Epithelial cell of prostate (primary cell): ENCODE results near the gene TUB.
A peak's percentile ranks its signal among the peaks of the same experiment; 100 is the strongest.

ENCODE experiments used
- DNase-seq: peaks from one replicate; pipeline ENCODE4 v3.0.0-alpha.2; 2011; ENCODE audit warnings: low read depth, low spot score
- H3K27ac ChIP-seq: fragments of 450-650 bp; 2 replicates; pipeline ENCODE4 v1.5.1; 2017; ENCODE audit warnings: mild to moderate bottlenecking

TUB gene

DNA sequence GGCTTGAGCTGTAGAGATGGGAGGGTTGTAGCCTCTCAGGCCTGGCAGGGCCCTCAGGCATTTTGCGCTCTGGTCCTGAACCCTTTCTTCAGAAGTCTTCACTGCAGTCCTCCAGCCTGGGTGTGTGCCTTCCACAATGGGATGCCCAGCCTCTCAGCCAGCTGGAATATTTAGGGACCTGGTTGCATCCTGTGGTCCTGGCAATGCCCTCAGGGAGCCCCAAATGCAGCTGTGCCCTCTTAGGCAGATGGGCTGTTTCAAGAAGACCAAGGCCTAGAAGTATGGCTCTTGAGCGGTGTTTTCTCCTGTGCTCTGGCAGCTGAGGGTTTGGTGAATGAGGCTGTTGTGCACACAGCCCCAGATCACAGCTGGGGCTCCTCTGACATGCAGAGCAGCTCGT lies 6.7 kb downstream of the TUB start:
- no peak overlapping the region for H3K27ac ChIP-seq
- no peak for DNase-seq

DNA sequence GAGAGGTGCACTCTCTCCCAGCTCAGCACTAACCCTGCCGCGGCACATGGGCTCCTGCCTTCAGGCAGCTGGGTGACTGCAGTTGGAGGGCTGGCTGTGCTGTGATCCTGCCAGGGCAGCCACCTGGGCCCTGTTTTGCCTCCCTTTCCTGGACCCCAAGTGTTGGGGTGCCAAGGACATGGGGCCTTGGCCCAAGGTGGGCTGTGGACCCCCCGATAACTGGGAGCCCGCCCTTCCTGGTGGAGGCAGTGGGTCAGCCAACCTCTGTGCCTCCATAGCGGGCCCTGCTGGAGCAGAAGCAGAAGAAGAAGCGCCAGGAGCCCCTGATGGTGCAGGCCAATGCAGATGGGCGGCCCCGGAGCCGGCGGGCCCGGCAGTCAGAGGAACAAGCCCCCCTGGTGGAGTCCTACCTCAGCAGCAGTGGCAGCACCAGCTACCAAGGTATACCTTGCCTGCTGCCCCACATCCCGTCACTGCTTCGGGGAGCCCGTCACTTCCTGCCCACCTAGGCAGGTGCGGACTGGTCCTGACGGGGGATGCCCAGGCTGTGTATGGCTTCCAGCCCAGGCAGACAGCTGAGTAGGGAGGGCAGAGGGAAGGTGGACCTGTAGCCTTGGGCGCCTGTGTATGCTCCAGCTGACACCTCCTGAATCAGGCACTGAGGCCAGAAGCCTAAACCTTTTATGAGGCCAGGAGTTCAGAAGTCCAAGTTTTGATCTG lies 8.9 kb downstream of the TUB start:
- DNase-seq = no peak
- no peak overlapping the region for H3K27ac ChIP-seq

DNA sequence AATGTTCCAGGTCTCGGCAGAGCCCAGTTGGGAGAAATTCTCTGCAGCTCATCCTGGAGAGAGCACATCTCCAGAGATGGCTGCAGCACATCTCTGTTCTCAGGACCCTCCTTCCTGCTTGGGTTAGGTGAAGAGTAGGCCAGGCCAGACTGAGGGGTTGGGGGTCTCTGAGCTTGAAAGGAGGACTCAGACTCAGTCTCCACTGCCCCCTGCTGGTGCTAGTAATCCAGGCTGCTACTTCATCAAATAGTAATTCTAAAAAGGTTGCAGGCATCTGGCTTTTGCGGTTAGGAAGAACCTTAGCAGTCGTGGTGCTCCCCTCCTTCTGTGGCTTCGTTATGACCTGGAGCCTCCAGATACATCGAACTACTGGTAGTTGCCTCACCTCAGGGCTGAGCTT lies 9.7 kb downstream of the TUB start:
- no peak for DNase-seq
- no peak overlapping the region for H3K27ac ChIP-seq

DNA sequence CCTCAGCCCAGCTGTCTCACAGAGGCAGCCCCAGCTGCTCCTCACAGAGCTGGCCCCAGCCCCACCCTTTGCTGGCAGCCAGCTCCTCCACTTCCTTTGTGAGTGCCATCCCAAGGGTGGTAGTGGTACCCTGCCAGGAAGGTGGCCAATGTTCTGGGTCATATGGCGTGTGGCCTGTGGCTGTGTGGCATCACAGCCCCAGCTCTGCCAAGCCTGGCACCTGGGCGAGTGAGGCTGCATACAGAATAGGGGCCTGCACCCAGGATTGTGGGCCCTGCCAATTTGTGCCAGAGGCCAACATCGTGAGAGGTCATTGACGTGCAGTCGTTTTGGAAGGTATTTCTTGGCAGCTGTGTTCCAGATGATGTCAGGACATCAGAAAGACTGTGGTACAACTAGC lies 10.7 kb downstream of the TUB start:
- DNase-seq = no peak
- no peak overlapping the region for H3K27ac ChIP-seq

DNA sequence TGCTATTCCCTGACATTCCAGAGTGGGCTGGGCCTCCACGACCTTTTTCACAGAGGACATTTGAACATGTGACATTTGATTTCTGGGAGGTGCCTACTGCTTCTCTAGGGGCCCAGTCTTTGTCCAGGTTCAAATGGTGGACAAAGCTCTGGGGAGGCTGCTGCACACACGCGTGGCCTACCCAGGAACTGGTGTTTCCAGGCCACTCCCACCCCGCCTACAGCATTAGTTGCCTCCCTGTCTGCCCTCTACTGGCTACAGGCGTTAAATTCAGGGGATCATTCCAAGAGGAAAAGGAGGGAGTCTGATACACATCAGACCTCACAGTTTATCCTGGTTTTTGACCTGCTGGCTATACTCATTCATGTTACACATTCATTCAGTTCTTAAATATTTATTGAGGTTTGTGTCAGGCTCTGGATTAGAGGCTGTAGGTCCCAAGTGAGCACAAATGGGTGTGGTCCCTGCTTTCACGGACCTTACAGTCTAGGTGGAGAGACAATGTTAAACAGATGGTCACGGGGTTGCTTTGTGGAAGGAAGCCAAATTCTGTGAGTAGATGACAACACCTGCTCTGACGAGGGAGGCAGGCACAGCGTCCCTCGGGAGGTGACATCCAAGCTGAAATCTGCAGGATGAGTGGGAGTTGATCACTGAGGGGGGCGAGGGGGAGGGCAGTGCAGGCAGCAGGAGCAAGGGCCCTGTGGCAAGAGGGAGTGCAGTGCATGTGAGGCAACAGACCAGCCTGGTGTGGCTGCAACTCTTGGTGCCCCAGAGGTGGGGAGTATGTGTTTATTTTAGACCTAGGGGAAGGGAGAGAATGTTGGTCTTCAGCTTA lies 11.8 kb downstream of the TUB start:
- H3K27ac ChIP-seq = no peak overlapping the region
- DNase-seq = no peak

DNA sequence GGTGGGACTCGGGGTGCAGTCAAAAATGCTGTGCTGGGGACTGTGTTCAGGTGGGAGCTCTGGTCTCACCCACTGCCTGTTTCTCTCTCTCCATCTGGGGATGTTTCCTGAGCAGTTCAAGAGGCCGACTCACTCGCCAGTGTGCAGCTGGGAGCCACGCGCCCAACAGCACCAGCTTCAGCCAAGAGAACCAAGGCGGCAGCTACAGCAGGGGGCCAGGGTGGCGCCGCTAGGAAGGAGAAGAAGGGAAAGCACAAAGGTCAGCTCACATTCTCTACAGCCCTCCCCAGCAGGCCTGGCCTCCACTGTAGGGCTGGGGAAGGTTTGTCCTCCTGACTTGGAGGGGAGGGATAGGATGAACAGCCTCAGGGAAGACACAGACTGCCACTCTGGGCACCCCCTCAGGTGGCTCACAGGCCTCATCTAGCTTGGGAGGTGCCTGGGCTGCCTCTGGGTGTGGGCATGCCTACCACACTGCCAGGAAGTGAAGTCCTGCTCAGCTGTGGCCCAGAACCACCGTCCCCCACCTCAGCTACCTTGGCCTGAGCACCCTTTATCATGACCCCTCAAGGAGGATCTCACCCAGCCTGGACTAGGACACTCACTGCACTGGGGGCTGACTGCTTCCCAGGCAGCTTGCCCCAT lies 13.0 kb downstream of the TUB start:
- no peak overlapping the region for H3K27ac ChIP-seq
- DNase-seq = no peak

DNA sequence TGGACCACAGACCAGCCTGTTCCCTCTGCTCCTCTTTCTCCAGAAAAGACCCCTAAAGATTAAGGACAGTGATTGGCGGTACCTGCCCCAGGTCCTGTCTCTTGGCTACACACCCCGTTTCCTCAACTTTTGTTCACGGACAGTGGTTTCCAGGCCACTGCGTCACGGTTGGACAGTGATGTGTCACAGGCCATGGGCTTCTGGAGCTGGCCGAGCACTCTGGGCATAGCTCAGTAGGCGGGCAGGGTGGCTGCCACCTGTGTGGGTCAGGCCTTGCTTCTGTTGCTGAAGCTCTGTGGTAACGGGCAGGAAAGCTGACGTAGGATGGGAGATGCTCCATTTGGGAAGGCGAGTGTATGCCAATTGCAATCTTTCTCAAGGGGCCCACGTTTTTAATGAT lies 13.6 kb downstream of the TUB start:
- DNase-seq = no peak
- no peak overlapping the region for H3K27ac ChIP-seq

DNA sequence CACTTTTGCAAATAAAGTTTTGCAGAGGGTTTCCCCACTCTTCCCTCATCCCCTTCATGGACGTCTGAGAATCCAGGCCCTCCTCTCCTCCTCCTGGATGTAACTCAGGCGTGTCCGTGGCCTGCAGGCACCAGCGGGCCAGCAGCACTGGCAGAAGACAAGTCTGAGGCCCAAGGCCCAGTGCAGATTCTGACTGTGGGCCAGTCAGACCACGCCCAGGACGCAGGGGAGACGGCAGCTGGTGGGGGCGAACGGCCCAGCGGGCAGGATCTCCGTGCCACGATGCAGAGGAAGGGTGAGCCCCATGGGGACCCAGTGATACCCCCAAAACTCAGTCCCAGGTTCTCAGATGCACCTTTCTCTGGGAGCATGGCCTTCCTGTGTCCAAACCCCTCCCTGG lies 14.4 kb downstream of the TUB start:
- no peak for DNase-seq
- H3K27ac ChIP-seq = no peak overlapping the region

DNA sequence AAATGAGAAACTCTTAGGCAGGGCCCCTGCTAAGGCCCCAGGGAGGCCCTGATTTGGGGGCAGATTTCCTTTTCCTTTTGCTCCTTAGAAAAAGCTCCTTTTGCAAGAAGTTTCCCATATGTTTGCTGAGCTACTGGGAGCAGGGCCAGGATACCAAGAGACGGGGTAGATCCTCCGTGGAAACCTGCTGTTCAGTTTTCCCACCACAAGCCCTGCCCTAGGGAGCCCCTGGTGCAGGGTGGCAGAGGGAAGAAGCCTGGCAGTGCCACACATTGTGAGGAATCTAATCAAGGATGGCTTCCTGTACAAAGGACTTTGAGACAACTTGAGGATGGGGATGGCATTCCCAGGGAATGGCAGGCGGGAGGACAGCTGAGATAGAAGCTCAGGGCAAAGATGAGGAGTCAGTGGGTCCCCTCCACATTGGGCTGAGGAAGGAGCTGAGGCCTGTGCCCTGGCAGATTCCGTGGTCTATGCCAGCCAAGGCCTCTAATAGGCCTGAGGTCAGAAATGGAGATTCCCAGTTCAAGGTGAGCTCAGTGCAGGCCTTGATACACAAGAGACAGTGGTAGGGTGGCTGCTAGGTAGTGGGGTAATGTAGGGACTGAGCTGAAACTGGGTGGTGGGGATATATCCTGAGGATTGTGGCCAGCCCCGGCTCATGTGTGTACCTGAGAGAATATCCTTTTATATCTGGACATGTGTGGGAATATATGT lies 15.0 kb downstream of the TUB start:
- DNase-seq = no peak

DNA sequence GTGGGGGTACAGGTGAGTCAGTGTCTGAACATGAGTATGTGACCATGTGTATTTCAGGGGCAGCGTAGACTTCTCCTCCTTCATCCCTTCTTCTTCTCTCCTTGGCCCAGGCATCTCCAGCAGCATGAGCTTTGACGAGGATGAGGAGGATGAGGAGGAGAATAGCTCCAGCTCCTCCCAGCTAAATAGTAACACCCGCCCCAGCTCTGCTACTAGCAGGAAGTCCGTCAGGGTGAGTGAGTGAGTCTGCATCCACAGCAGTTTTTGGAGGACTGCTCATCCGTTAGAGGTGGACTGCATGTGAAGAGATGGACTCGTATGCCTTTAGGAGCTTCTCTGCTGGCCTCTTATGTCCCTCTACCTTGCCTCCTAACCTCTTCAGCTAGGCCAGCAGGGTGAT lies 15.6 kb downstream of the TUB start:
- no peak for DNase-seq
- no peak overlapping the region for H3K27ac ChIP-seq

More for the DNA sequence above, 15.0 kb downstream of the TUB start:
- H3K27ac ChIP-seq = no peak overlapping the region

DNA sequence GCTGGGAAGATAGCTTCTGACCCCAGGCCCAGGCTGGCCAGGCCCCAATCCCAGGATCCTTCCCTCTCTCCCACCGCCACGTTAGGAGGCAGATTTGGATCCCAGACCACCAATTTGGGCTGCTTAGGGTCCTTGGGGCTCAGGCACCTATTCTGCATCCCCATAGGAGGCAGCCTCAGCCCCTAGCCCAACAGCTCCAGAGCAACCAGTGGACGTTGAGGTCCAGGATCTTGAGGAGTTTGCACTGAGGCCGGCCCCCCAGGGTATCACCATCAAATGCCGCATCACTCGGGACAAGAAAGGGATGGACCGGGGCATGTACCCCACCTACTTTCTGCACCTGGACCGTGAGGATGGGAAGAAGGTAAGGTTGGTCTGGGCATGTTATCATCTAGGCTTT lies 16.1 kb downstream of the TUB start:
- no peak for DNase-seq

DNA sequence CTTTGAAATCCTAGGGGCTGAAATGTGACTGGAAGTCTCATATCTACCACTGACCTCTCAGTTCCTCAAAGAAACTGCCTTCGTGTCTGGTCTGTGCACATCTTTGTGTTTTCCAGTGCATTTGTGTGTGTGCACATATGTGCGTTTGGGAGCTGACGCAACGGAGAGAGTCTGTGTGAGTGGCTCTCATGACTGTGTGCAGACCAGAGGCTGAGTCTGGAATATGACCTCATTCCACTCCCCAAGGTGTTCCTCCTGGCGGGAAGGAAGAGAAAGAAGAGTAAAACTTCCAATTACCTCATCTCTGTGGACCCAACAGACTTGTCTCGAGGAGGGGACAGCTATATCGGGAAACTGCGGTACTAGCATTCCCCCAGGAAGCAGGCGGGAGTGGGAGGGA lies 16.5 kb downstream of the TUB start:
- DNase-seq = no peak
- no peak overlapping the region for H3K27ac ChIP-seq

More for the DNA sequence above, 16.1 kb downstream of the TUB start:
- no peak overlapping the region for H3K27ac ChIP-seq

DNA sequence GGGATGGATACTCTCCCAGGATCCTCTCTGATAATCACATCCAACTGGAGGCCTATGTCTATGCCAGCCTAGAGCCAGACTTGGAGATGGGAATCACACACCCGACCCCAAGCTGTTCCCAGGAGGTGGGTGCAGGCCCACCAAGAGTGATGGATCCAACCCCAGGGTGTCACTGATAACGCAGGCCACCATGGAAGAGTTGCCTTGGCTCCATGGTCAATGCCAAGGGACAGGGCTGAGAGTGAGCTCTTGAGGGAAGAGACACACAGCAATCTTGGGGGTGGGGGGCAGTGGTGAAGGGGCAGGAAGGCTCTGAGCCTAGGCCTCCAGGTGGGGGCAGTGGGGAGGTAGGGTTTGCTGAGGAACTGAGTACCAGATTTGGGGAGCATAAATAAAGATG lies 16.9 kb downstream of the TUB start:
- H3K27ac ChIP-seq = no peak overlapping the region
- no peak for DNase-seq

DNA sequence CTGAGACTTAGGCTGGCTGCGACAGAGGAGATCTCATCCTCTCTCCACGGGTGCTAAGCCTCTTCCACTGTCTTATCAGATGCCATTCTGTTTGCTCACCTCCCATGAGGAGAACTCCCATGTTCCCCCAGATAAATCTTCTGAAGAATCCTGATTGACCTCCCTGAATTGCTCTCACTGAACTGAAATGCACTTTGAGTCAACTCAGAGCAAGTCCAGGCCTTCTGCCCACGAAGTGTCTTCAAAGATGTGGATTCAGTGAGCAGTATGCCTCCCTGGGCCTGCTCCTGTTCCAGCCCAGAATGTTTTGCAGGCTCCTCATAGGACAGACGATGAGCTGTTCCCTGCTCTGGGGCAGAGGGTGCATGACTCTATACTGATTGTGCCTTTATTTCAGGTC lies 17.4 kb downstream of the TUB start:
- no peak for DNase-seq

DNA sequence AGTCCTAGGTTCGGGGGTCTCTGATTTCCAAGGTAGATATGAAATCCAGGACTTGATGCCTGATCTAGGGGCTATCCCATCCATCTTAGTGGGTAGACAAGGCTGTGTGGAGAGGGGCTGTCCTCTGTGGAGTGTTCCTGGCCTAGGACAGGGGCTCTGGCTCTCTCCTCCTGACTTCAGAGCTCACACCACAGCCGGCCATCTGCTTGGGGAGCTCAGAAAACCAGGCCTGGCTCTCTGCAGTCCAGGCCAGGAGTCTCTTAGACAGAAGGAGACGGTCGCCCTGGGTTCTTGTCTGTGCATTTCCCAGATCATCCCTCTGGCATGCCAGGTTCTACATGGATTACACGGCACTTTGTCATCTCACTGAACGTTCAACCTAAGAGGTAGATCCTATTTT lies 17.9 kb downstream of the TUB start:
- no peak for DNase-seq
- no peak overlapping the region for H3K27ac ChIP-seq

More for the DNA sequence above, 17.4 kb downstream of the TUB start:
- no peak overlapping the region for H3K27ac ChIP-seq

DNA sequence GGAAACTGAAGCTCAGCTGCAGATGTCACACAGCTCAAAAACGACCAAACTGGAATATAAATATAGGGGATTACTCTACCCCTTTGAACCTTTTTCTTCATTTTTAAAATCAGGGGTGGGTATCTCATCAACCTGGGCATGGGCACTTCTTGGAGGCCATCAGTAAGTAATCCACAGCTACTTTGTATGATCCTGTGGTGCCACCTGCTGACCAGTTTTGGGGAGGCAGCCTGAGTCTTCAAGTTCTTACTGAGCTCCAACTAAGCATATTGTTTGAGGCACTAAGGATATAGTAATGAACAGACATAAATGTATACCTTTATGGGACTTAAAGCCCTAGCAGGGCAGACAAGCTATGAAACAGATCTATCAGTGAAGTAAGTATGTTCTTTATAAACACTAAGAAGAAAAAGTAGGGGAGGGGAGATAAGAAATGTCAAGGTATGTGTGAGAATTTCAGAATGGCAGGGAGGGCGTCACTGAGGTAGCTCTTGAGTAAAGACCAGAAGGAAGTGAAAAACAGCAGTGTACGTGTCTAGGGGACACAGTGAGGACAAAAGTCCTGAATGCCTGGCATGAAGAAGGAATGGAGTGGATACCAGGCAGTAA lies 18.4 kb downstream of the TUB start:
- H3K27ac ChIP-seq = no peak overlapping the region
- peak; percentile 29 for DNase-seq

DNA sequence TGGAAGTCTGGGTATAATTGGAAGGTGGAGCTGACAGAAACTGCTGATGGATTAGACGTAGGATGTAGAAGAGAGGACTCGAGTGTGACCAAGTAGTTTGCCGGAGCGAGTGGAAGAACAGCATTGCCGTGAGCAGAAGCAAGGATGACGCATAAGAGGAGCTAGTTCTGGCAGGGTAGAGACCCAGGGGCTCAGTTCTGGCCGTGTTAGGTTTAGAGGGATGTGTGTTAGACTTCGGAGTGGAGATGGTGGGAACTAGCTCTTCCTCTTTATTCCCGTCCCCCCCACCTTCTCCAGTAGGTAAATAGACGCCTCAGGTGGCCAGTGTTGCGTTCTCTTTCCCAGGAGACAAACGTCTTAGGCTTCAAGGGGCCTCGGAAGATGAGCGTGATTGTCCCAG lies 19.1 kb downstream of the TUB start:
- no peak for DNase-seq
- H3K27ac ChIP-seq = no peak overlapping the region

DNA sequence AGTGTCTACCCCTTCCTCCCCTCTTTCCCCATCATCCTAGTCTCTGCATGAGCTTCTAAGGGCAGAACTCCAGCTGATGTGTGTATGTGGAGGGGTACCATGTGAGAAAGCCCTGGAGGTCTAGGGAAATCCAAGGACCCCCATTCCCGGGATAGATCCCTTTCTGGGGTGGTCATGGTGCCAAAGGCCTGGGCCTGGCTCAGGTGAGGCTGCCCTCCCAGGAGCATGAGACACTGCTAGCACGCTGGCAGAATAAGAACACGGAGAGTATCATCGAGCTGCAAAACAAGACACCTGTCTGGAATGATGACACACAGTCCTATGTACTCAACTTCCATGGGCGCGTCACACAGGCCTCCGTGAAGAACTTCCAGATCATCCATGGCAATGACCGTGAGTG lies 19.6 kb downstream of the TUB start:
- no peak for DNase-seq
- no peak overlapping the region for H3K27ac ChIP-seq

DNA sequence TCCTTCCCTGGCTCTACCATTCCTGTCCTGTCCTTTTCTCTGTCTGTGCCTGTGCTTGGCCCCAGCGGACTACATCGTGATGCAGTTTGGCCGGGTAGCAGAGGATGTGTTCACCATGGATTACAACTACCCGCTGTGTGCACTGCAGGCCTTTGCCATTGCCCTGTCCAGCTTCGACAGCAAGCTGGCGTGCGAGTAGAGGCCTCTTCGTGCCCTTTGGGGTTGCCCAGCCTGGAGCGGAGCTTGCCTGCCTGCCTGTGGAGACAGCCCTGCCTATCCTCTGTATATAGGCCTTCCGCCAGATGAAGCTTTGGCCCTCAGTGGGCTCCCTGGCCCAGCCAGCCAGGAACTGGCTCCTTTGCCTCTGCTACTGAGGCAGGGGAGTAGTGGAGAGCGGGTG lies 20.4 kb downstream of the TUB start:
- H3K27ac ChIP-seq = no peak overlapping the region
- DNase-seq = no peak

DNA sequence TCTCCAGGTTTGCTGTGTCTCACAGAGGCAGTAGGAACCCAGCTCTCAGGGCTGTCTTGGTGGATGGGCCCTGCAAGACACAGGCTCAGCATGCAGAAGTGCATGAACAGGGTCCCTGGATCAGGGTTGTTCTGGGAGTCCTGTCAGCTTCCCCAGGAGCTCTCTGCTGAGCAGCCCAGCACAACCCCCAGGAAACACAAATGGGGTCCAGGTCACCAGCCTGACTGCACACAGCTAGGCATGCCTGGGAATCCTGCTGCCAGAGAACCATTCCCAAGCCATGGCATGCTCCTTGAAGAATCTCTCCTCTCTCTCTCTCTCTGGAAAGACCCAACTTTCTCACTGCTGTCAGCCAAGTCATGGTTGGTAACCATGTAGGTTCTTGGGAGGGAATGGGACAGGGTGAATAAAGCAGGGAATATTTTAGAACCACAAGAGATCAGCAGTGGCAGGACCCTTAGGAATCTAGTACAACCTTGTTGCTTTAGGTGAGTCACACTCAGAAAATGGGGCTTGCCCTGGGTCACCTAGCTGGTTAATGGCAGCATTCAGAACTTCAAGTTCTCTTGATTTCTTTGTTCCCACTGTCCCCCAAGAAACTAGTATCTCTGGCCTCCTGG lies 21.4 kb downstream of the TUB start:
- H3K27ac ChIP-seq = no peak overlapping the region
- DNase-seq = no peak
